Thoracic aorta (tissue), 2 donors: ENCODE results near the gene TIMM8A. TPM values are rescaled to one million over a fixed set of nuclear protein-coding genes. Genes with fewer than 3 reads are reported as not detected.
A peak's percentile ranks its signal among the peaks of the same experiment; 100 is the strongest.

Source experiments
- ATAC-seq: fragments of 150-250 bp; one replicate; pipeline ENCODE4 v1.8.0; 2017; ENCODE audit warnings: low read depth; ENCODE audit not compliant: insufficient number of reproducible peaks, low FRiP score
- DNase-seq: peaks from one replicate; pipeline ENCODE4 v3.0.0-alpha.2; 2020; ENCODE audit warnings: low spot score
- H3K27ac ChIP-seq, 2 donors: fragments of 200-600 bp; sonication (generic); 1 replicate in 1 of 2; 2 replicates in 1 of 2; pipeline ENCODE4 v1.5.1; 2016; ENCODE audit warnings: mild to moderate bottlenecking in 2 of 2, moderate library complexity in 2 of 2
- H3K27me3 ChIP-seq: fragments of 200-600 bp; sonication (generic); replicated peaks from 2 replicates; pipeline ENCODE4 v1.6.0; 2016; ENCODE audit warnings: mild to moderate bottlenecking; ENCODE audit not compliant: insufficient read depth
- H3K36me3 ChIP-seq: fragments of 200-600 bp; sonication (generic); one replicate; pipeline ENCODE4 v1.5.1; 2016
- H3K4me1 ChIP-seq, 2 donors: fragments of 200-600 bp; sonication (generic); 1 replicate in 1 of 2; 2 replicates in 1 of 2; pipeline versions ENCODE4 v1.5.1 to v1.6.0; 2016; ENCODE audit warnings: low read depth in 2 of 2, mild to moderate bottlenecking in 1 of 2; ENCODE audit not compliant: control insufficient read depth in 1 of 2
- H3K4me3 ChIP-seq: fragments of 200-600 bp; sonication (generic); 2 replicates; pipeline ENCODE4 v1.5.1; 2016; ENCODE audit warnings: mild to moderate bottlenecking
- H3K9me3 ChIP-seq: fragments of 200-600 bp; sonication (generic); 2 replicates; pipeline ENCODE4 v1.5.1; 2016
- CTCF ChIP-seq: fragments of 200-600 bp; sonication (generic); IDR thresholded peaks from one replicate; pipeline ENCODE4 v1.5.1; 2019; ENCODE audit warnings: antibody characterized with exemption
- total RNA-seq, 2 donors: library from RNA; depleted of rRNA; stranded (reverse); fragments of >200 nt; gene quantifications; one replicate each; pipeline versions ENCODE4 v1.1.0 to v1.2.3, GENCODE V29; 2016

The TIMM8A gene
- total RNA-seq, 2 donors from 2014 or later, result 1.2 to 17.1 TPM

GRCh38 chrX:101385795-101386541 lies 37.4 kb upstream of the TIMM8A start, which contains the start of gene BTK:
TSS of gene BTK (minus strand) at chrX:101386191. CDS start at chrX:101375284, 10,907 bp downstream.
- DNase-seq (no peak), ATAC-seq (no peak)
- Histone ChIP-seq H3K4me3 (peak within 1 kb of the TSS; percentile 37), H3K9me3 (no peaks in the 10 kb centered on the region), H3K27ac (no peak within 1 kb of the TSS), H3K36me3 (no peaks in the 10 kb centered on the region), H3K27me3 (no peaks in the 10 kb centered on the region), H3K4me1 (no peaks in the 10 kb centered on the region)
- no peak for TF ChIP-seq CTCF

GRCh38 chrX:101385026-101385684 lies 36.6 kb upstream of the TIMM8A start:
- H3K9me3 ChIP-seq, result no peaks in the 10 kb centered on the region
- no peaks in the 10 kb centered on the region for H3K27me3 ChIP-seq
- H3K36me3 ChIP-seq, result no peaks in the 10 kb centered on the region
- no peaks in the 10 kb centered on the region for H3K4me1 ChIP-seq
- no peak for DNase-seq
- no peak for ATAC-seq
- H3K27ac ChIP-seq, result no peak overlapping the region
- peak overlapping the region; percentile 37 for H3K4me3 ChIP-seq
- TF ChIP-seq CTCF, result no peak

- H3K27ac ChIP-seq, result no peak overlapping the region
- H3K9me3 ChIP-seq, result no peaks in the 10 kb centered on the region
- H3K4me1 ChIP-seq, result no peaks in the 10 kb centered on the region
- ATAC-seq (no peak), DNase-seq (no peak)
- H3K27me3 ChIP-seq, result no peaks in the 10 kb centered on the region
- no peaks in the 10 kb centered on the region for H3K36me3 ChIP-seq
- no peak for TF ChIP-seq CTCF
- H3K4me3 ChIP-seq, result no peak overlapping the region
These were observed 35.2 kb upstream of the TIMM8A start for GRCh38 chrX:101383679-101384205.

- H3K36me3 ChIP-seq, result no peaks in the 10 kb centered on the region
- H3K27me3 ChIP-seq, result no peaks in the 10 kb centered on the region
- DNase-seq, result no peak
- no peak overlapping the region for H3K4me3 ChIP-seq
- TF ChIP-seq CTCF, result no peak
- H3K27ac ChIP-seq, result no peak overlapping the region
- H3K9me3 ChIP-seq, result no peaks in the 10 kb centered on the region
- ATAC-seq, result no peak
- H3K4me1 ChIP-seq, result no peaks in the 10 kb centered on the region
These were observed 29.0 kb upstream of the TIMM8A start for GRCh38 chrX:101377547-101377946.

GRCh38 chrX:101370888-101371504 lies 22.5 kb upstream of the TIMM8A start:
- no peak for TF ChIP-seq CTCF
- no peak overlapping the region for H3K4me3 ChIP-seq
- no peaks in the 10 kb centered on the region for H3K4me1 ChIP-seq
- no peaks in the 10 kb centered on the region for H3K36me3 ChIP-seq
- no peak for ATAC-seq
- no peaks in the 10 kb centered on the region for H3K9me3 ChIP-seq
- no peak overlapping the region for H3K27ac ChIP-seq
- H3K27me3 ChIP-seq, result no peaks in the 10 kb centered on the region
- DNase-seq, result no peak
